Measurements from ENCODE around the gene C2CD4D. TPM values are rescaled to one million over a fixed set of nuclear protein-coding genes. Genes with fewer than 3 reads are reported as not detected.

C2CD4D gene
- total and polyA plus RNA-seq, 8 donors = 0.35 to 1.2 (median 0.59) TPM

GRCh38 chr1:151830055-151830454, 9.6 kb downstream of the C2CD4D start:
- ATAC-seq (no peak), DNase-seq (peak in 1 of 6 donors; percentile 67), FAIRE-seq (no peak)
- Histone ChIP-seq H3K9me3 (no peaks in the 10 kb centered on the region), H3K36me3 (peaks cover 0 to 21% (median 2%) of the 10 kb centered on the region in 3 donors), H3K27ac (no peak overlapping the region), H3K27me3 (no peaks in the 10 kb centered on the region), H3K4me1 (peaks cover 25 to 34% (median 27%) of the 10 kb centered on the region in 3 donors), H3K4me3 (peak overlapping the region in 2 of 4 donors; percentile 66 to 82)
- WGBS, 2 donors = 19 to 24% methylated on average over 4 to 6 of the region's 6 CpGs
- intact Hi-C loops (cut with DNase I) = no loop called here
- TF ChIP-seq, protein P1, sequence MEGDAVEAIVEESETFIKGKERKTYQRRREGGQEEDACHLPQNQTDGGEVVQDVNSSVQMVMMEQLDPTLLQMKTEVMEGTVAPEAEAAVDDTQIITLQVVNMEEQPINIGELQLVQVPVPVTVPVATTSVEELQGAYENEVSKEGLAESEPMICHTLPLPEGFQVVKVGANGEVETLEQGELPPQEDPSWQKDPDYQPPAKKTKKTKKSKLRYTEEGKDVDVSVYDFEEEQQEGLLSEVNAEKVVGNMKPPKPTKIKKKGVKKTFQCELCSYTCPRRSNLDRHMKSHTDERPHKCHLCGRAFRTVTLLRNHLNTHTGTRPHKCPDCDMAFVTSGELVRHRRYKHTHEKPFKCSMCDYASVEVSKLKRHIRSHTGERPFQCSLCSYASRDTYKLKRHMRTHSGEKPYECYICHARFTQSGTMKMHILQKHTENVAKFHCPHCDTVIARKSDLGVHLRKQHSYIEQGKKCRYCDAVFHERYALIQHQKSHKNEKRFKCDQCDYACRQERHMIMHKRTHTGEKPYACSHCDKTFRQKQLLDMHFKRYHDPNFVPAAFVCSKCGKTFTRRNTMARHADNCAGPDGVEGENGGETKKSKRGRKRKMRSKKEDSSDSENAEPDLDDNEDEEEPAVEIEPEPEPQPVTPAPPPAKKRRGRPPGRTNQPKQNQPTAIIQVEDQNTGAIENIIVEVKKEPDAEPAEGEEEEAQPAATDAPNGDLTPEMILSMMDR (IDR thresholded peaks at IDR 0.05) = no peak

DNA sequence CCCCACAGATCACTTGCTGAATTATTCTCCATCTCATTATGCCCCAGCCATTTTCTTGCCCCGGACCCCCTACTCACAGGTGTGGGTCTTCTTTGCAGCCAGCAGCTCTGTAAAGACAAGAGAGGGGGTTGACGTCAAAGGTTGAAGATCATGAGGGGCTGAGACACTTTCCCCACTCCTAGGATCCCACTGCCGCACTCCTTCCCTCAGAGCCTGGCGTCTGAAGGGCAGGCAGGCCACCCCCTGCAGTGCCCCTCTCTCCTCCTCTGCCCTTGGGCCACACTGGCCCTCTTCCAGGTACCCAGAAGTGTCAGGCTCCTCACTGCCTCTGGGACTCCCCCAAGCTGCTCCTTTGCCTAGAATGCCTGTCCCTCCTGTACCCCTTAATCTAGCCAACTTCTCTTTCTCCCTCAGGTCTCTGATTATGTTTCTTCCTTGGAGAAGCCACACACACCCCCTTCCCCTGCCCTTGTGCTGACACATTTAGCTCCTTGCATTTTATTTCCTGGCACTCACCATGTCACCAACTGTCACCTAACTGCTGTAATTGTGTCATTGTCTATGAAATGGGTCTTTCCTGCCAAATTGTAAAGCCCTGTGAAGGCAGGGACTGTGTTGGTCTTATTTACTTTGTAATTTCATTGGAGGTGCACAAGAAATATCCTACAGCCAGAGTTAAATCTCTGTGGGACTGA, 10.1 kb downstream of the C2CD4D start:
- TF ChIP-seq, protein P1 (IDR thresholded peaks at IDR 0.05) = no peak

DNA sequence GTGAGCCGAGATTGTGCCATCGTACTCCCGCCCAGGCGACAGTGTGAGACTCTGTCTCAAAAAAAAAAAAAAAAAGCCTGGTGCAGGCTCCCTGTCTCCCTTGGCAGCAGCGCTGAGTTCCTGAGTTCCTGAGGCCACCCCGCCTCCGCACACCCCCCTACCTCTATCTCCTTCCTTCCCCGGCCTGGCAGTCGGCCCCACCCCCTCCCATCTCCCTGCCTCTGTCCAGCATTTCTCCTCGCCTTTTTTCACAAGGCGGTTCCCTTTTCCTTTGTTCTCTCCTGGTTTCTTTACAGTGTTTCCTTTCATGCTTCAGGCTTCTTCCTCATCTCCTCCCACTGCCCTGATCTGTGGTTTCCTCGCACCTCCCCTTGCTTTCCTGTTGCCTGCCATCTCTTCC, 10.7 kb downstream of the C2CD4D start:
- FAIRE-seq = no peak
- no peak for DNase-seq
- TF ChIP-seq, protein P1 (IDR thresholded peaks at IDR 0.05) = no peak
- Histone ChIP-seq H3K27me3 (no peaks in the 10 kb centered on the region), H3K27ac (no peak overlapping the region), H3K36me3 (peaks cover 0 to 21% (median 2%) of the 10 kb centered on the region in 3 donors), H3K4me1 (peaks cover 23 to 30% (median 27%) of the 10 kb centered on the region in 3 donors), H3K9me3 (no peaks in the 10 kb centered on the region), H3K4me3 (no peak overlapping the region)
- intact Hi-C loops (cut with DNase I) = loop anchor here in 1 of 3 donors (10.0 kb wide), 1 partner anchor 54 kb away; no protein-coding TSS in a partner anchor
- no peak for ATAC-seq
- WGBS, 2 donors = 27 to 52% methylated on average over 9 to 12 of the region's 12 CpGs

More for the DNA sequence above, 10.1 kb downstream of the C2CD4D start:
- intact Hi-C loops (cut with DNase I) = loop anchor here in 1 of 3 donors (10.0 kb wide), 1 partner anchor 55 kb away; no protein-coding TSS in a partner anchor
- FAIRE-seq = no peak
- Histone ChIP-seq H3K27ac (peak overlapping the region in 1 of 4 donors; percentile 8), H3K4me1 (peaks cover 23 to 34% (median 27%) of the 10 kb centered on the region in 3 donors), H3K4me3 (peak overlapping the region in 1 of 4 donors; percentile 82), H3K36me3 (peaks cover 0 to 21% (median 2%) of the 10 kb centered on the region in 3 donors), H3K9me3 (no peaks in the 10 kb centered on the region), H3K27me3 (no peaks in the 10 kb centered on the region)
- DNase-seq = no peak
- ATAC-seq = no peak
- WGBS, 2 donors = 60 to 65% methylated on average over 4 of the region's 4 CpGs

DNA sequence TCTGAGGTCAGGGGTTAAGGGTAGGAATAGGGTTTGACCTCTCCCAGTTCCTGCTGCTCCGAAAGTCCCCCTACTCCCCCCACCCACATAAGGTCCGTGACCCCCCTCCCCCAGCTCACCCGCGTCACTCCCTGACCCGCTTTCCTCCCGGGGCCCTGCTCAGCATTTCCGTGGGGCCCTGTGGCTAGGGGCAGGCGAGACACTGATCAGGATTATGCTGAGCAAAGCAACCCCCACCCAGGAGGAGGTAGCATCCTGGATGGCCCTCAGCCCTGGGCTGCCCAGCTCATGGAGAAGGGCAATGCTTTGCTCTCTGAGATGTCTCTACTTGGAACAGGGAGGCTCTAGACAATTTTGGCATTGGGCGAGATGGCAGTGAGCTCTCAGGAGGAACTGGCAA, 11.8 kb downstream of the C2CD4D start:
- intact Hi-C loops (cut with DNase I) = loop anchor here in 1 of 3 donors (10.0 kb wide), 1 partner anchor 53 kb away; no protein-coding TSS in a partner anchor
- H3K27ac ChIP-seq = no peak overlapping the region
- H3K4me3 ChIP-seq = no peak overlapping the region
- 71 to 73% methylated on average over 9 of the region's 9 CpGs for WGBS, 2 donors
- no peaks in the 10 kb centered on the region for H3K27me3 ChIP-seq
- ATAC-seq (no peak), DNase-seq (no peak), FAIRE-seq (no peak)
- peaks cover 16 to 22% (median 21%) of the 10 kb centered on the region in 3 donors for H3K4me1 ChIP-seq
- peaks cover 0 to 21% (median 2%) of the 10 kb centered on the region in 3 donors for H3K36me3 ChIP-seq
- H3K9me3 ChIP-seq = no peaks in the 10 kb centered on the region
- TF ChIP-seq, protein P1 (IDR thresholded peaks at IDR 0.05) = no peak

Data from pancreas (tissue), 10 donors.